GM21515 (cell line): ENCODE measurements around the gene CARMIL1.
"Not testable (repeated sequence)": the region's sequence is repeated elsewhere in the genome, so short reads cannot be mapped to it uniquely, and the experiment has no call there.

Source experiments
- ATAC-seq: cut with Tn5 transposase; IDR thresholded peaks from one replicate; pipeline ENCODE4 v1.9.1; 2021; ENCODE audit not compliant: unreplicated experiment

The CARMIL1 gene

GRCh38 chr6:25277386-25277785 is 1.8 kb upstream of the CARMIL1 start:
- ATAC-seq: no peak

GRCh38 chr6:25277857-25278256 is 1.3 kb upstream of the CARMIL1 start:
- ATAC-seq: no peak

- no peak for ATAC-seq
Observed at GRCh38 chr6:25278261-25278913, 787 bp upstream of the CARMIL1 start.

- ATAC-seq: peak; percentile 9
Observed at GRCh38 chr6:25279748-25280343, 672 bp downstream of the CARMIL1 start.

- ATAC-seq: no peak
Observed at GRCh38 chr6:25280344-25281074, 1.3 kb downstream of the CARMIL1 start.

GRCh38 chr6:25286891-25287290 is 7.7 kb downstream of the CARMIL1 start:
- ATAC-seq: no peak

GRCh38 chr6:25287941-25288340 is 8.8 kb downstream of the CARMIL1 start:
- no peak for ATAC-seq

- ATAC-seq: no peak
Observed at GRCh38 chr6:25288518-25288917, 9.3 kb downstream of the CARMIL1 start.

- no peak for ATAC-seq
Observed at GRCh38 chr6:25290306-25291060, 11.3 kb downstream of the CARMIL1 start.

- ATAC-seq: no peak
Observed at GRCh38 chr6:25292384-25292783, 13.2 kb downstream of the CARMIL1 start.

GRCh38 chr6:25295651-25296050 is 16.5 kb downstream of the CARMIL1 start:
- no peak for ATAC-seq

- ATAC-seq: no peak
Observed at GRCh38 chr6:25296217-25296905, 17.2 kb downstream of the CARMIL1 start.

- ATAC-seq: no peak
Observed at GRCh38 chr6:25297039-25297441, 17.9 kb downstream of the CARMIL1 start.

- ATAC-seq: no peak
Observed at GRCh38 chr6:25297823-25298522, 18.8 kb downstream of the CARMIL1 start.

GRCh38 chr6:25298523-25298865 is 19.3 kb downstream of the CARMIL1 start:
- ATAC-seq: not testable (repeated sequence)

- ATAC-seq: no peak
Observed at GRCh38 chr6:25301362-25301761, 22.2 kb downstream of the CARMIL1 start.

GRCh38 chr6:25302151-25302550 is 23.0 kb downstream of the CARMIL1 start:
- ATAC-seq: no peak

- ATAC-seq: no peak
Observed at GRCh38 chr6:25302677-25303128, 23.5 kb downstream of the CARMIL1 start.

- ATAC-seq: no peak
Observed at GRCh38 chr6:25303254-25303653, 24.1 kb downstream of the CARMIL1 start.

- ATAC-seq: no peak
Observed at GRCh38 chr6:25306379-25306778, 27.2 kb downstream of the CARMIL1 start.
